ENCODE measurements around the gene DMKN.
A peak's percentile ranks its signal among the peaks of the same experiment; 100 is the strongest.

The DMKN gene

GRCh38 chr19:35524181-35524837 lies 10.9 kb upstream of the DMKN start:
- no peak for DNase-seq (ENCODE audit: low read depth in 2 of 2)

- DNase-seq (ENCODE audit: low read depth in 2 of 2) = no peak
Observed at GRCh38 chr19:35522745-35523327, 9.4 kb upstream of the DMKN start.

GRCh38 chr19:35521124-35521743 lies 7.8 kb upstream of the DMKN start:
- DNase-seq (ENCODE audit: low read depth in 2 of 2) = no peak

- no peak for DNase-seq (ENCODE audit: low read depth in 2 of 2)
Observed at GRCh38 chr19:35519291-35519690, 5.8 kb upstream of the DMKN start.

GRCh38 chr19:35518313-35518712 lies 4.9 kb upstream of the DMKN start:
- DNase-seq (ENCODE audit: low read depth in 2 of 2) = peak; percentile 92 to 93

GRCh38 chr19:35517342-35517741 lies 3.9 kb upstream of the DMKN start:
- DNase-seq (ENCODE audit: low read depth in 2 of 2) = no peak

GRCh38 chr19:35516310-35516709 lies 2.9 kb upstream of the DMKN start:
- DNase-seq (ENCODE audit: low read depth in 2 of 2) = no peak

- no peak for DNase-seq (ENCODE audit: low read depth in 2 of 2)
Observed at GRCh38 chr19:35514282-35514809, 897 bp upstream of the DMKN start.

GRCh38 chr19:35512831-35513627 lies 420 bp downstream of the DMKN start:
- DNase-seq (ENCODE audit: low read depth in 2 of 2) = no peak

- DNase-seq (ENCODE audit: low read depth in 2 of 2) = no peak
Observed at GRCh38 chr19:35511337-35511736, 2.1 kb downstream of the DMKN start.

GRCh38 chr19:35510626-35510964 lies 2.9 kb downstream of the DMKN start:
- no peak for DNase-seq (ENCODE audit: low read depth in 2 of 2)

GRCh38 chr19:35509861-35510625 lies 3.4 kb downstream of the DMKN start:
- DNase-seq (ENCODE audit: low read depth in 2 of 2) = peak in 1 of 2 experiments; percentile 9

- no peak for DNase-seq (ENCODE audit: low read depth in 2 of 2)
Observed at GRCh38 chr19:35509018-35509652, 4.3 kb downstream of the DMKN start.

GRCh38 chr19:35508129-35508528 lies 5.3 kb downstream of the DMKN start:
- DNase-seq (ENCODE audit: low read depth in 2 of 2) = no peak

- no peak for DNase-seq (ENCODE audit: low read depth in 2 of 2)
Observed at GRCh38 chr19:35507561-35507960, 5.9 kb downstream of the DMKN start.

GRCh38 chr19:35506011-35506410 lies 7.4 kb downstream of the DMKN start:
- DNase-seq (ENCODE audit: low read depth in 2 of 2) = no peak

GRCh38 chr19:35502751-35503150 lies 10.7 kb downstream of the DMKN start:
- no peak for DNase-seq (ENCODE audit: low read depth in 2 of 2)

- no peak for DNase-seq (ENCODE audit: low read depth in 2 of 2)
Observed at GRCh38 chr19:35501684-35502083, 11.8 kb downstream of the DMKN start.

GRCh38 chr19:35500611-35501010 lies 12.8 kb downstream of the DMKN start:
- no peak for DNase-seq (ENCODE audit: low read depth in 2 of 2)

GRCh38 chr19:35498984-35499527 lies 14.4 kb downstream of the DMKN start:
- no peak for DNase-seq (ENCODE audit: low read depth in 2 of 2)

GRCh38 chr19:35498220-35498619 lies 15.2 kb downstream of the DMKN start:
- DNase-seq (ENCODE audit: low read depth in 2 of 2) = no peak
